Neural cell (in vitro differentiated cells): Measurements from ENCODE around the gene AKR7A2. TPM values are rescaled to one million over a fixed set of nuclear protein-coding genes. Genes with fewer than 3 reads are reported as not detected.

Experiments used
- H2AFZ ChIP-seq: fragments of 200-600, 300-800 bp; sonication (generic), shearing (Covaris generic); 2 replicates; pipeline ENCODE4 v1.6.0; 2014; ENCODE audit warnings: low read depth, mild to moderate bottlenecking, antibody characterized with exemption, low read length, moderate library complexity
- H3F3A ChIP-seq: fragments of 200-600 bp; shearing (Covaris generic); 2 replicates; pipeline ENCODE4 v1.6.1; 2016; ENCODE audit warnings: mild to moderate bottlenecking, moderate library complexity, mixed read lengths, antibody characterized with exemption, low read length; ENCODE audit not compliant: insufficient read depth, poor library complexity, severe bottlenecking
- H3K27ac ChIP-seq: fragments of 200-600, 300-800 bp; sonication (generic), shearing (Covaris generic); 2 replicates; pipeline ENCODE4 v1.5.1; 2014; ENCODE audit warnings: mild to moderate bottlenecking, low read length, moderate library complexity
- H3K27me3 ChIP-seq: fragments of 300-800, 200-600 bp; sonication (generic), shearing (Covaris generic); 2 replicates; pipeline ENCODE4 v1.6.0; 2014; ENCODE audit warnings: mild to moderate bottlenecking, low read depth, low read length, moderate library complexity; ENCODE audit not compliant: insufficient read depth
- H3K36me3 ChIP-seq: fragments of 300-800, 200-600 bp; sonication (generic), shearing (Covaris generic); 2 replicates; pipeline ENCODE4 v1.5.1; 2014; ENCODE audit warnings: mild to moderate bottlenecking, antibody characterized with exemption, low read length, moderate library complexity; ENCODE audit not compliant: insufficient read depth
- H3K4me2 ChIP-seq: fragments of 300-800, 200-600 bp; sonication (generic), shearing (Covaris generic); 2 replicates; pipeline ENCODE4 v1.6.0; 2014; ENCODE audit warnings: mild to moderate bottlenecking, low read length
- H3K4me3 ChIP-seq: fragments of 300-800, 200-600 bp; sonication (generic), shearing (Covaris generic); 2 replicates; pipeline ENCODE4 v1.5.1; 2014; ENCODE audit warnings: mild to moderate bottlenecking, low read length, moderate library complexity
- H3K79me2 ChIP-seq: fragments of 200-600 bp; shearing (Covaris generic); replicated peaks from 2 replicates; pipeline ENCODE4 v1.6.0; 2014; ENCODE audit warnings: mild to moderate bottlenecking, low read length, moderate library complexity; ENCODE audit not compliant: insufficient read depth
- H3K9ac ChIP-seq: fragments of 300-800, 200-600 bp; sonication (generic), shearing (Covaris generic); 2 replicates; pipeline ENCODE4 v1.6.1; 2016; ENCODE audit warnings: mild to moderate bottlenecking, low read length, mixed read lengths
- H3K9me2 ChIP-seq: fragments of 200-600 bp; shearing (Covaris generic); 2 replicates; pipeline ENCODE4 v1.6.1; 2016; ENCODE audit warnings: mild to moderate bottlenecking, low read length, mixed read lengths; ENCODE audit not compliant: insufficient read depth
- H3K9me3 ChIP-seq: fragments of 200-600, 300-800 bp; sonication (generic), shearing (Covaris generic); 2 replicates; pipeline ENCODE4 v1.6.1; 2016; ENCODE audit warnings: mild to moderate bottlenecking, mixed run types, low read length, moderate library complexity, mixed read lengths
- H4K20me1 ChIP-seq: fragments of 200-600 bp; shearing (Covaris generic); 2 replicates; pipeline ENCODE4 v1.6.1; 2016; ENCODE audit warnings: mild to moderate bottlenecking, mixed run types; ENCODE audit not compliant: insufficient read depth
- CTCF ChIP-seq: fragments of 450-650 bp; IDR thresholded peaks from 2 replicates; pipeline ENCODE4 v1.5.1; 2014; ENCODE audit warnings: antibody characterized with exemption, mild to moderate bottlenecking, moderate library complexity; ENCODE audit not compliant: poor library complexity, severe bottlenecking
- EP300 ChIP-seq: fragments of 450-650 bp; conservative IDR thresholded peaks from 2 replicates; pipeline ENCODE4 v1.6.1; 2014; ENCODE audit warnings: antibody characterized with exemption, mild to moderate bottlenecking, moderate library complexity; ENCODE audit not compliant: poor library complexity, severe bottlenecking
- EZH2 ChIP-seq: fragments of 200-600, 300-800 bp; shearing (Covaris generic), sonication (generic); IDR thresholded peaks from 2 replicates; pipeline ENCODE4 v1.6.1; 2014; ENCODE audit warnings: antibody characterized with exemption, low read length, borderline replicate concordance, mild to moderate bottlenecking; ENCODE audit not compliant: insufficient read depth, poor library complexity, severe bottlenecking
- MXI1 ChIP-seq: fragments of 450-650 bp; conservative IDR thresholded peaks from 2 replicates; pipeline ENCODE4 v1.6.1; 2014; ENCODE audit warnings: antibody characterized with exemption, mild to moderate bottlenecking; ENCODE audit not compliant: poor library complexity, severe bottlenecking
- POLR2AphosphoS5 ChIP-seq: IDR thresholded peaks from 2 replicates; pipeline ENCODE4 v1.6.1; 2012
- RAD21 ChIP-seq: fragments of 450-650 bp; conservative IDR thresholded peaks from 2 replicates; pipeline ENCODE4 v1.6.1; 2014; ENCODE audit warnings: antibody characterized with exemption, mild to moderate bottlenecking, moderate library complexity
- REST ChIP-seq: IDR thresholded peaks from 2 replicates; pipeline ENCODE4 v1.6.1; 2012; ENCODE audit warnings: borderline replicate concordance
- SMC3 ChIP-seq: fragments of 450-650 bp; conservative IDR thresholded peaks from 2 replicates; pipeline ENCODE4 v1.6.1; 2014; ENCODE audit warnings: antibody characterized with exemption, mild to moderate bottlenecking, moderate library complexity; ENCODE audit not compliant: poor library complexity
- TAF1 ChIP-seq: IDR thresholded peaks from 2 replicates; pipeline ENCODE4 v1.6.1; 2012; ENCODE audit warnings: low read depth
- polyA plus RNA-seq: library from polyadenylated mRNA; depleted of rRNA; stranded (reverse); fragments of >200 nt; gene quantifications from 2 replicates; pipeline ENCODE4 v1.2.3, GENCODE V29; 2014

The AKR7A2 gene
- polyA plus RNA-seq, 1 donor from 2014 or later: 50.6 TPM

GRCh38 chr1:19357299-19357986, 45.5 kb upstream of the AKR7A2 start:
- TF ChIP-seq EZH2 (no peak), REST (no peak), RAD21 (no peak), EP300 (no peak), MXI1 (no peak), POLR2AphosphoS5 (no peak), TAF1 (no peak), SMC3 (no peak), CTCF (no peak)
- no peaks in the 10 kb centered on the region for H3K79me2 ChIP-seq

GRCh38 chr1:19356266-19356665, 44.3 kb upstream of the AKR7A2 start:
- Histone ChIP-seq H3K36me3 (no peaks in the 10 kb centered on the region), H4K20me1 (no peaks in the 10 kb centered on the region), H3K27ac (no peak overlapping the region), H3K9ac (no peak overlapping the region), H3K4me3 (no peak overlapping the region), H3K4me2 (no peak overlapping the region), H3K79me2 (no peaks in the 10 kb centered on the region), H3K9me3 (no peaks in the 10 kb centered on the region), H3F3A (no peaks in the 10 kb centered on the region), H3K9me2 (no peaks in the 10 kb centered on the region), H3K27me3 (no peaks in the 10 kb centered on the region), H2AFZ (no peak overlapping the region)
- TF ChIP-seq MXI1 (no peak), TAF1 (no peak), EP300 (no peak), EZH2 (no peak), POLR2AphosphoS5 (no peak), CTCF (no peak), SMC3 (no peak), RAD21 (no peak), REST (no peak)

More at GRCh38 chr1:19357299-19357986, 45.5 kb upstream of the AKR7A2 start:
- Histone ChIP-seq H3K9me2 (no peaks in the 10 kb centered on the region), H3K27ac (no peak overlapping the region), H3K4me3 (no peak overlapping the region), H3K27me3 (no peaks in the 10 kb centered on the region), H3K9me3 (no peaks in the 10 kb centered on the region), H3K4me2 (no peak overlapping the region), H2AFZ (no peak overlapping the region), H3F3A (no peaks in the 10 kb centered on the region), H3K36me3 (no peaks in the 10 kb centered on the region), H3K9ac (no peak overlapping the region), H4K20me1 (no peaks in the 10 kb centered on the region)
